ENCODE results near the gene RTN4IP1.

Gene RTN4IP1

GRCh38 chr6:106629103-106629858, at the start of gene RTN4IP1, which contains the start of gene QRSL1:
Gene RTN4IP1 (minus strand): TSS chr6:106629498. CDS start chr6:106629021, 477 bp downstream.
Gene QRSL1 (plus strand): TSS chr6:106629578. CDS start chr6:106629682, 104 bp downstream.
- peak; percentile 62 to 68 (median 66) for DNase-seq (ENCODE audit: low read depth in 3 of 3, low spot score in 1 of 3)

- DNase-seq (ENCODE audit: low read depth in 3 of 3, low spot score in 1 of 3): no peak
Measured at GRCh38 chr6:106677282-106677681, 48.0 kb upstream of the RTN4IP1 start.

- DNase-seq (ENCODE audit: low read depth in 3 of 3, low spot score in 1 of 3): no peak
Measured at GRCh38 chr6:106674541-106675229, 45.4 kb upstream of the RTN4IP1 start.

- DNase-seq (ENCODE audit: low read depth in 3 of 3, low spot score in 1 of 3): no peak
Measured at GRCh38 chr6:106671651-106672050, 42.4 kb upstream of the RTN4IP1 start.

- DNase-seq (ENCODE audit: low read depth in 3 of 3, low spot score in 1 of 3): no peak
Measured at GRCh38 chr6:106670236-106670635, 40.9 kb upstream of the RTN4IP1 start.

- DNase-seq (ENCODE audit: low read depth in 3 of 3, low spot score in 1 of 3): no peak
Measured at GRCh38 chr6:106667022-106667402, 37.7 kb upstream of the RTN4IP1 start.

GRCh38 chr6:106666282-106667021, 37.2 kb upstream of the RTN4IP1 start:
- no peak for DNase-seq (ENCODE audit: low read depth in 3 of 3, low spot score in 1 of 3)

- no peak for DNase-seq (ENCODE audit: low read depth in 3 of 3, low spot score in 1 of 3)
Measured at GRCh38 chr6:106662458-106662857, 33.2 kb upstream of the RTN4IP1 start.

- no peak for DNase-seq (ENCODE audit: low read depth in 3 of 3, low spot score in 1 of 3)
Measured at GRCh38 chr6:106659859-106660258, 30.6 kb upstream of the RTN4IP1 start.

GRCh38 chr6:106658469-106658868, 29.2 kb upstream of the RTN4IP1 start:
- no peak for DNase-seq (ENCODE audit: low read depth in 3 of 3, low spot score in 1 of 3)

- DNase-seq (ENCODE audit: low read depth in 3 of 3, low spot score in 1 of 3): no peak
Measured at GRCh38 chr6:106648651-106649308, 19.5 kb upstream of the RTN4IP1 start.

- no peak for DNase-seq (ENCODE audit: low read depth in 3 of 3, low spot score in 1 of 3)
Measured at GRCh38 chr6:106643061-106643460, 13.8 kb upstream of the RTN4IP1 start.

GRCh38 chr6:106642476-106642875, 13.2 kb upstream of the RTN4IP1 start:
- no peak for DNase-seq (ENCODE audit: low read depth in 3 of 3, low spot score in 1 of 3)

- DNase-seq (ENCODE audit: low read depth in 3 of 3, low spot score in 1 of 3): no peak
Measured at GRCh38 chr6:106639812-106640211, 10.5 kb upstream of the RTN4IP1 start.

- DNase-seq (ENCODE audit: low read depth in 3 of 3, low spot score in 1 of 3): no peak
Measured at GRCh38 chr6:106637717-106638341, 8.5 kb upstream of the RTN4IP1 start.

GRCh38 chr6:106637051-106637716, 7.9 kb upstream of the RTN4IP1 start:
- DNase-seq (ENCODE audit: low read depth in 3 of 3, low spot score in 1 of 3): no peak

- DNase-seq (ENCODE audit: low read depth in 3 of 3, low spot score in 1 of 3): no peak
Measured at GRCh38 chr6:106634565-106634964, 5.3 kb upstream of the RTN4IP1 start.

- no peak for DNase-seq (ENCODE audit: low read depth in 3 of 3, low spot score in 1 of 3)
Measured at GRCh38 chr6:106631346-106631745, 2.0 kb upstream of the RTN4IP1 start.

- DNase-seq (ENCODE audit: low read depth in 3 of 3, low spot score in 1 of 3): no peak
Measured at GRCh38 chr6:106630366-106630765, 1.1 kb upstream of the RTN4IP1 start.

GRCh38 chr6:106629859-106630163, 513 bp upstream of the RTN4IP1 start:
- no peak for DNase-seq (ENCODE audit: low read depth in 3 of 3, low spot score in 1 of 3)

Data from stimulated activated CD4-positive, alpha-beta T cell treated with anti-CD3 and anti-CD28 coated beads, TNF-alpha, amount 100 ng/mL, for 1 hour (primary cell).